GM19455 (cell line): ENCODE data around the gene HS6ST1.
A peak's percentile ranks its signal among the peaks of the same experiment; 100 is the strongest.

Source experiments
- ATAC-seq: cut with Tn5 transposase; IDR thresholded peaks from one replicate; pipeline ENCODE4 v1.9.1; 2021; ENCODE audit not compliant: unreplicated experiment

HS6ST1 gene

GRCh38 chr2:128250229-128251025 is 68.2 kb downstream of the HS6ST1 start:
- ATAC-seq: no peak

- no peak for ATAC-seq
These were observed 69.1 kb downstream of the HS6ST1 start for GRCh38 chr2:128249555-128249954.

GRCh38 chr2:128245813-128246212 is 72.9 kb downstream of the HS6ST1 start:
- ATAC-seq: no peak

GRCh38 chr2:128241896-128242295 is 76.8 kb downstream of the HS6ST1 start:
- ATAC-seq: no peak

- ATAC-seq: no peak
These were observed 80.6 kb downstream of the HS6ST1 start for GRCh38 chr2:128237911-128238697.

GRCh38 chr2:128237081-128237534 is 81.6 kb downstream of the HS6ST1 start:
- ATAC-seq: no peak

- no peak for ATAC-seq
These were observed 82.1 kb downstream of the HS6ST1 start for GRCh38 chr2:128236491-128237035.

GRCh38 chr2:128235581-128235980 is 83.1 kb downstream of the HS6ST1 start:
- no peak for ATAC-seq

GRCh38 chr2:128234613-128235012 is 84.1 kb downstream of the HS6ST1 start:
- no peak for ATAC-seq

- peak; percentile 16 for ATAC-seq
These were observed 84.8 kb downstream of the HS6ST1 start for GRCh38 chr2:128233790-128234395.

- ATAC-seq: peak; percentile 99
These were observed 85.5 kb downstream of the HS6ST1 start for GRCh38 chr2:128232965-128233789.

GRCh38 chr2:128228894-128229293 is 89.8 kb downstream of the HS6ST1 start:
- ATAC-seq: no peak

GRCh38 chr2:128227862-128228261 is 90.8 kb downstream of the HS6ST1 start:
- no peak for ATAC-seq

GRCh38 chr2:128219891-128220290 is 98.8 kb downstream of the HS6ST1 start:
- no peak for ATAC-seq

GRCh38 chr2:128217671-128218070 is 101.0 kb downstream of the HS6ST1 start:
- no peak for ATAC-seq

GRCh38 chr2:128215897-128216642 is 102.6 kb downstream of the HS6ST1 start:
- no peak for ATAC-seq
